CD4-positive, alpha-beta T cell treated with Interleukin-12 subunit alpha and Interleukin-12 subunit beta, for 1 hour (primary cell): Measurements from ENCODE around the gene CCDC88A.
"Not testable (repeated sequence)": the region's sequence is repeated elsewhere in the genome, so short reads cannot be mapped to it uniquely, and the experiment has no call there.

Experiments used
- DNase-seq: peaks from one replicate; pipeline ENCODE4 v3.0.0-alpha.2; 2020

Gene CCDC88A

DNA sequence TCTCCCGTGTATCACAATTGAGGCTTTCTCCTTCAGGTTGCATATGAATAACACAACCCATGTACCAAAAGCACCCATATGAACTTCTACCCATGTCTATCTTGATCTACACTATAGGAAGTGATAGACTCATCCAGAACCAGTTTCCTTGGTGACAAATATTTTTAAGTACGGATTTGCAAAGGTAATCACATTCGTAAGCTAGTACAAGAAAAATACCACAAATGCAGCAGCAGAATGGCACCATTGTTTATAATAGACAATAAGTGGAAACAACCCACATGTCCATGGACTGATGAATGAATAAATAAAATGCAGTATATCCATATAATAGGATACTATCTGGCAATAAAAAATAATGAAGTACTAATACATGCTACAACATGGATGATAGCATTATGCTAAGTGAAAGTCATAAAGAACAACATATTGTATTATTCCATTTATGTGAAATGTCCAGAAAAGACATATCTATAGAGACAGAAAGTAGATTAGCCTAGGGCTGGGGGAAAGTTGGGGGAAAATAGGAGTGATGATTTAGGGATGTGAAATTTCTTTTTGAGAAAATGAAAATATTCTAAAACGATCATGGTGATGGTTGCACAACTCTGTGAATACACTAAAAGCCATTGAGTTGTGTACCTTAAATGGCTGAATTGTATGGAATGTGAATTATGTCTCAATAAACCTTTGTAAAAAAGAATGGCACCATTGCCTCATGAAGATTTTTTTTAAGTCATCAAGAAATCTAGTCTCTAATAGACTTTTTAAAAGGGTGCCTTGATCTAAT is 3.4 kb upstream of the CCDC88A start:
- DNase-seq: no peak

DNA sequence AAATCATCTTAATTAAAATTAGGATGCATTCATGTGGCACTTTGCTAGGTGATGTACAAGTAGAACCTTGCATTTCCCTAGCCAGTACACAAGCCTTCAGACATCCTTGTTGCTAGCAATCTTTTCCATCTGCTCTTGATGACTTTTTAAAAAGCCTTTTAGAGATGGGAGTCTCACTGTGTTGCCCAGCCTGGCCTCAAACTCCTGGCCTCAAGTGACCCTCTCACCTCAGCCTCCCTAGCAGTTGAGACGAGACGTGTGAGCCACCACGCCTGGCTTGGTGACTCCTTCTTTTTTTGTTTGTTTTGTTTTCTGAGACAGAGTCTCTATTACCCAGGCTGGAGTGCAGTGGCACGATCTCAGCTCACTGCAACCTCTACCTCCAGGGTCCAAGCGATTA is 1.7 kb upstream of the CCDC88A start:
- DNase-seq: no peak

DNA sequence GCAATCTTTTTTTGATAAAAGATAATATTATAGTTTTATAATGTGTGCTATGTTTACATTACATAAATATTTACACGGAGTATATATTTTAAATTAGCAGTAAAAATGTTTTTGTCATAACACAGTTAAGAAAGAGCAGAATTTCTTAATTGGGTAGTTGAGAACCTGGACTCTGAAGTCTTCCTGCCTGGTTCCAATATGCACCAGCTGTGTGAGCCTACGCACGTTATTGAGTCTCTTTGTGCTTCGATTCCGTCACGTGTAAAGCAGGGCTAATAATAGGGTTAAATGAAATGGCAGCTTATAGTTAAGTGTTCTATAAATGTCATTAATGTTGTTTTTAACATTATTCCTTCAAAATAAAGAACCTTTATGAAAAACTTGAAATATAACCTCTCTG is 1.2 kb upstream of the CCDC88A start:
- DNase-seq: no peak

DNA sequence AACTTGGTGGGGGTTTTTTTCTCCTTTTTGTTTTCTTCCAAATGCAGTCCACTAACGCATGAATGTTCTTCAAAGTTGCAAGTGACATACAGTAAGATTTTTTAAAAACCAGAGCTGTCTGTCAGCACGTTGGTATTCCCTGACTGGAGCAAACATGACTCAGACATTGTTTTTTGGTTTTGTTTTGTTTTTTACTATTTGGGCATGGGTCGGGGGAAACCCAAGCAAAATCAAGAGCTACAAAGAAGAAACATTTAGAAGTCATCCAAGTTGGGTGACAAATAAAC is 726 bp upstream of the CCDC88A start:
- no peak for DNase-seq

DNA sequence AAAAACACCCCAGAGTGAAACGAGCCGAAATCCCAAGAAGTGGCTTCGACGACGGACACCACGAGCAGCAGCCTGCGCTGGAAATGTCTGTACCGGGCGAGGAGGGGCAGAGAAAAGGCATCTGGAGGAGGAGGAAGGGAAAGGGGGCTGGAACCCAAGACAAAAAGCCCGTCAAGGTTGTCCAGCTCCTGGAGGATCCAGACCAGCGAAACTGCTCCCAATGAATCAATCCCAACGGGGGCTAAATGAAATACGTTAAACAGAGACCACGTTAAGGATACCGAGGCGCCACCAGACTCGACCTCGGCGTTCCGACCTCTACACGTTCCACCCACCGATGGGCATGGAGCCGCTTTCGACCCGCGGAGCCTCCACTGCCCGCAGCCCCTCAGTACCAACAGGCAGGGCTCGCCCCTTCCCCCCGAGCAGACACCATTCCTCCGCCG is 400 bp downstream of the CCDC88A start:
- DNase-seq: no peak

DNA sequence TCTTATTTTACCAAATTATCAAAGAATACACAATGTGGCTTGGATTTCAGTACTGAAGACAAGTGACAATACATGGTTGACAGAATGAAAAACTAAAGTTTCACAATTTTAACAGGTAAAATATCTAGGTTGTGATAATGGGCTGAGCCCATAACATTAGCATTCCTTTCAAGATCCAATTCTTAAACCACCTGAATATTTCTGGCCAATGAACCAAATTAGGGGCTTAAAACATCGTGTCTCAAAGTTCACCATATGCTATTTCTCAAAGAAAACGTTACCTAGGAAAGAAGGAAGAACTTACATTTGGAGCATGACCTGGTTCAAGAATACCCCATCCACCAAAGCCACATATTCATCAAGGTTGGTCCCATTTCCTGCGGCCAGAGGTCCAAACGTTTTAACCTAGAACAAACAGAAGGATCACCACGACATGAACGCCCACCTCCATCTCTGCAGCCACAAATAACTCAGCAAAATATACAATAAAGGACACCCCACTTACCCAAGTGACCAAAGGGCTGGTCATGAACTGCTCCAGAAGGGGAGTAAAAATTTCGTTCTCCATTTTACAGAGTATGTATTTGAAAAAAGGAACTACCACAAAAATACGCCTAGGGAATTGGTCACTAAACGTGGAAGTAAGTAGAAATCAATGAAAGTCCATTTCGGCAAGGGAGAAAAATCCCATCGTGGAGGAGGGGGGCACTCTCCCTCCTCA is 984 bp downstream of the CCDC88A start:
- peak; percentile 7 for DNase-seq

DNA sequence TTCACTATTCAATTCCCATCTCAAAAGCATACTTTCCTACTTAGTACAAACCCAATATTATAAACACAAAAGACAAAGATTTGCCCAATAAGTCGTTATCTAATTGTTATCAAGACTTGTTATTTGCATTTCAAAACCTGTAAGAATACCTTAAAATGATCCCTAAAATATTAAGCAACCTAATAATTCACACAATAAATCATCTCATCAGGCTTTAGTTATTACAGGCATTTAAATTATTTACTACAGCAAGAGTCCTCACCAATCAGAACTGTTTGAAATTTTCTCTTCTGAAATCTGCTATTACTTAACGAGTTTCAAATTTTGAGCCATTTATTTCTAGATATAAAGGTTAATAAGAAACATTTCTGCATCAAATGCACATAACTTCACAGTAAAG is 1.6 kb downstream of the CCDC88A start:
- DNase-seq: no peak

DNA sequence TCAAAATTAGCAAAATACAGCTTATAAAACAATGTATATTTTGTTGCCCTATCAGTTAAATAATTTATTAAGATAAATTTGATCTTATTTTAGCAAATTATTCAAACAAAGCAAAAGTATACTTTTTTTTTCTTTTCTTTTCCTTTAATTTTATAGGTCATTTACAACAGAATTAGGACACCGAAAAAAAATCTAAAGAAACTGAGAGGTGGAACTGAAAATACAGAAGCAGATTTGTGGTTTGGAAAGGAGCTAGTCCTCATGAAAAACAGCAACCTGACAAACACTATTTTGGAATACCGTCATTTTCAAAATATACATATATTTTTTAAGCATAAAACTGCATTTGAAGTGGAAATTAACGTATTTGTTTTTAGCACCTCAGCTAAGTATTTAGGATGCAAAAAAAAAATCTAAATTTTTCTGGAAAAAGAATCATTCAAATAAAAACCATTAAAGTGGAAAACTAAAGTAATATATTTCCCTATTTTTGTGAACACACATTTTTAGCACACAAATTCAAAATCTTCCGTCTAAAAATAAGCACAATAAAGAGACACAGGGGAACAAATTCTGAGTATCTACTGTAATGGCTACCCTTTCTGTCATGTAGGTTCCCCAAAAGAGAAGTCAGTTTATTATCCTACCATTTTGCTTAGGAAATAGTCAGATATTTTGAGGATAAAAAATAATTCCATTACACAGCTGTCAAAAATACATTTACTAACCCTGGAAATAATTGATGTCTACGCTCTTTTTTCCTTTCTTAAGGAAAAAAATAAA is 2.7 kb downstream of the CCDC88A start:
- DNase-seq: no peak

DNA sequence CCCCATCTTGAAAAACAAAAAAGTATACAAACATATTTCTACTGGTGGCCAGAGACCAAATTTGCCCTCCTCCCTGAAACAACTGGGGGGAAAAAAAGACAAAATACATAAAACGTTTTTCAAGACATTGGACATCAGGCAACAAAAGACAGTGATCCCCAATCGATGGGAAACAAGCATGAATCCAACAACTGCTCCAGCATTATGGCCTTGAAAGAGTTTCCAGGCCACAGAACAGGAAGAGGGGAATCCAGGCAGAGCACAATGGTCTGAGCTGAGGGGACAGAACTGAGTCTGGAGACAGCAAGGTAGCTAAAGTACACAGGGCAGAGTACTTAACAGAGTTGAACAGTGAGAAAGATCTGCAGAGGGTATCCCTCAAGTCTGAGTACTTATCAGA is 4.4 kb downstream of the CCDC88A start:
- no peak for DNase-seq

DNA sequence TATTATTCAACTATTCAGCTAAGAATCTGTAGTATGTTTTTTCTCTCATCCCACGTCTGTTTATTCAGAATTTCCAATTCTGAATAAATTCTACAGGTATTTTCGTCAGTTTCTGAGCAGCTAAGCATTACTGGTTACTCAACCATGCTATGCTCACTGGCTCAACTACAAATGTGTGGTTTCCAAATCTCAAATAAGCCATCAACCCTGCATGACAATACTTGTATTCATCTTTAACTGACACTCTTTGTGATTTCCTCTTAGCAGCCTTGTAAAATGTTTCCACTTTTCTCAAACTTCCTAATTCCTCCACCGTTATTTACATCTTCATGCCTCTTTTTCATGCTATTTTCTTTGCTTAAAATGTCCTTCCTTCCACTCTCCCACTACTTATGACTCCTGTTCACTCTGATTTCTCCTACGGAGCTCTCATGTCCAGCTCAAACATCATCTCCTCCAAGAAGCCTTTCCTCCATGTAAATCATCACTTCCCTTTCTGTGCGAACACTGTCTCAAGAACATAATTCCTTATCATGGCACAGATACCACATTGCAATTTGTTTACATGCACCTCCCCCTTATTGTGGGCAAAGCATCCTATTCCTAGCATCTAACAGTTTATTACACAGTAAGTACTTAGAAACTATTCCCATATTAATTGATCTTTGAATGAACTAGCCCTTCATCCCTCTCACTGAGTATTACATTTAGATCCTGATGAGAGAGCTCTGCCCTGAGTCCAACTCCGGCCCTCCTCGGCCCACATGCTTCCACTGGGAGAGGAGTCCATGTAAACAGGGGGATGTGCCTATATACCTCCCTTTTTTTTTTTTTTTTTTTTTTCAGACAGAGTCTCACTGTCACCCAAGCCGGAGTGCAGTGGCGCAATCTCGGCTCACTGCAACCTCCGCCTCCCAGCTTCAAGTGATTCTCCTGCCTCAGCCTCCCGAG is 10.5 kb downstream of the CCDC88A start:
- DNase-seq: no peak

DNA sequence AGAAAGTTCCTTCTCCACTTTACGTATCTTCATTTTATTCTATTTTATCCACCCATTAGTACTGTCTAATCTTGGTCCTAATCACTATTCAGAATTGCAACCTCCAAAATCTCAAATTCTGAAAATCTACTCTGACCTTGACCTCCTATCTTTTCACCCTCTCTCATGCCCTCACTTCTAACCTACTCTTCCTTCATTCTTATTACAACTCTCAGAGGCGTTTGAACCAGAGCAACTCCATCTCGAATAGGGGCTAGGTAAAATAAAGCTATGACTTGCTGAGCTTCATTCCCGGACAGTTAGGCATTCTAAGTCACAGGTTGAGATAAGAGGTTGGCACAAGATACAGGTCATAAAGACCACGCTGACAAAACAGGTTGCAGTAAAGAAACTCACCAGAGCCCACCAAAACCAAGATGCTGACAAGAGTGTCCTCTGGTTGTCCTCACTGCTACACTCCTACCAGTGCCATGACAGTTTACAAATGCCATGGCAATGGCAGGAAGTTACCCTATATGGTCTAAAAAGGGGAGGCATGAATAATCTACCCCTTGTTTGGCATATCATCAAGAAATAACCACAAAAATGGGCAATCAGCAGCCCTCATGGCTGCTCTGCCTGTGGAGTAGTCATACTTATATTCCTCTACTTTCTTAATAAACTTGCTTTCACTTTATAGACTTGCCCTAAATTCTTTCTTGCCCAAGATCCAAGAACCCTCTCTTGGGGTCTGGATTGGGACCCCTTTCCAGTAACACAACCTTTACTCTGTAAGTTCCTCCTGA is 11.4 kb downstream of the CCDC88A start:
- DNase-seq: no peak

DNA sequence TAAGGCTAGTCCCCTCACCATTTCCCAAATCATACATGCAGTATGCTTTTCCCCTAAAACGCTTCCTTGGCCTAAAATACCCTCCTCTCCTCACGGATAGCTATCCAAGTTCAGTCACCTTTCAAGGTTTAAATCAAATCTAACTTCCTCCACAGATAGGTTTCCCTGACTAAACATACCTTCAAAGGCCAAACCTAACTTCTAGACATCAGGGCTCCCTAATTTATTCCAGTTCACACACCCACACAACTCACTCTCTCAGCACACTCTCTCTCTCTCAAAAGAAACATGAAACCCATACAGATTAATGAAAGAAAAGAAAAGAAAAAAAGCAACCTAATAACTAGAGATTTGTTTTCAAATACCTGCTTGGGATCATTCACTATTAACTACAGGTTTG is 14.5 kb downstream of the CCDC88A start:
- no peak for DNase-seq

DNA sequence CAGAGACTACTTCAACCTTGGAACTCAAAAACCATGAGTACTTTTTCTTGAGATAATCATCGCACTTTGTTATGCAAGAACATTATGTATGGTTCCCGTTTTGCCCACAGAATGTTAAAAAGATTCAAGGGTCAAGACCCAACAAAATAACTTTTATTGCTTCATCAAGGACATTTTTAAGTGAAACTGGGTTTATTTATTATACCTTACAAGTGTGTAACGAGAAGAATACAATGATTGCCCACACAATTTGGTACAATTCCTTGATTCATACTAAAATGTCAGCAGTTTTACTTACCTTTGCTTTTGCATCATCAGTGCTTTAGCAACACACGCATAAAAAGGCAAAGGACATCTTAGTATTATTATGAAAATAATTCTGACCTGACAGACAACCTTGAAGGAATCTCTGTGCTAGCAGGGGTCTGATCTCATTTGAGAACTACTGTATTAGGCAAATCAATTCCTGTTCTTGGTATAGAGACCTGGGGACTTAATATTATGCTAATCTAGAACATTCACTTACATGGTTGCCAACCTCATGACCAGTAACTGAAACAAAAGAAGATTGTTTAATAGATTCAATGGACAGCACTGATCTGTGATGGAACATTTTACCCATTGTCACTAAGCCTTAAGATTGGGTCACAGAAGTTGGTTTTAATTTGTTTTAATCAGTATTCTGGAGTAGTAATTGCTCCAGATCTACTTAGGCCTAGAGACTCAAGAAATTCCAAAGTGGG is 16.2 kb downstream of the CCDC88A start:
- no peak for DNase-seq

DNA sequence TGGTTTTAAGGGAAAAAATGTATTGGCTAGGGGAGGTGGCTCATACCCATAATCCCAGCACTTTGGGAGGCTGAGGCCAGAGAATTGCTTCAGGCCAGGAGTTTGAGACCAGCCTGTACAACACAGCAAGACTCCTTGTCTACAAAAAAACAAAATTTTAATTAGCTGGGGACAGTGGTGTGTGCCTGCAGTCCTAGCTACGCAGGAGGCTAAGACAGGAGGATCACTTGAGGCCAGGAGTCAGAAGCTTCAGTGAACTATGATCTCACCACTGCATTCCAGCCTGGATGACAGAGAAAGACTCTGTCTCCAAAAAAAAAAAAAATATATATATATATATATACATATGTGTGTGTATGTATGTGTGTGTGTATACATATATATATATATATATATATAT is 18.5 kb downstream of the CCDC88A start:
- DNase-seq: no peak

DNA sequence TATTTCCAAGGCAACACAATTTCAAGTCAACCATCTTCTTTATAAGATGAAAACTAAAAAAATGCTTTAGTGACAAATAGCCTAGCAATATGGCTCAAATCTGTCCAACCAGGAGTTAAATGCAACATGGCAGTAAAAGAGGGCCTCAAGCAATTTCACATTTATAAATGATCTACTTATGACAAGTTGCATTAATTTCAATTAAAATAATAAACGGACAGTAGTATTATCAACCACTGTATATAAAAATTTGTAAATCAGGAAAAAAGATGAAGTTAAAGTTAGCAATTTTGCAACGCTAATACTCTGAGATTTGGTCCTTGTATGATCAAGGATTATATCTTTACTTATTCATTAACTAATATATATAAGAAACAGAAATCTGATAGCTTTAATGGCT is 19.3 kb downstream of the CCDC88A start:
- no peak for DNase-seq

DNA sequence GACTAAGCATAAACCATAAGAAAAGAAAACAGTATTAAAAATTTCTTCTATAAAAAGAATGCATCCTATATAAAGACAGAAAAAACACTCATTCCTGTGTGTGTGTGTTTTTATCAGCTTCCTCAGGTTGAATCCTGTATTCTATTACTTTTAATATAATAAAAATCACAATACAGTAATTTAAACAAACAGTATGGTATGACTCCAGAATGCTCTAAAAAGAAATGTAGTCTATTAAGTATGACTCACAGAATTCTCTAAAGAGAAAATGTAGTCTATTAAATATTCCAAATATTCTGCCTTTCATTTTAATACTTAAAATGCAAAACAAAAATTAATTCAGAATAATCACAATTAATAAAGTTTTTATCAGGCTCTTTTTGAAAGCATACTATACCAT is 19.8 kb downstream of the CCDC88A start:
- DNase-seq: no peak

DNA sequence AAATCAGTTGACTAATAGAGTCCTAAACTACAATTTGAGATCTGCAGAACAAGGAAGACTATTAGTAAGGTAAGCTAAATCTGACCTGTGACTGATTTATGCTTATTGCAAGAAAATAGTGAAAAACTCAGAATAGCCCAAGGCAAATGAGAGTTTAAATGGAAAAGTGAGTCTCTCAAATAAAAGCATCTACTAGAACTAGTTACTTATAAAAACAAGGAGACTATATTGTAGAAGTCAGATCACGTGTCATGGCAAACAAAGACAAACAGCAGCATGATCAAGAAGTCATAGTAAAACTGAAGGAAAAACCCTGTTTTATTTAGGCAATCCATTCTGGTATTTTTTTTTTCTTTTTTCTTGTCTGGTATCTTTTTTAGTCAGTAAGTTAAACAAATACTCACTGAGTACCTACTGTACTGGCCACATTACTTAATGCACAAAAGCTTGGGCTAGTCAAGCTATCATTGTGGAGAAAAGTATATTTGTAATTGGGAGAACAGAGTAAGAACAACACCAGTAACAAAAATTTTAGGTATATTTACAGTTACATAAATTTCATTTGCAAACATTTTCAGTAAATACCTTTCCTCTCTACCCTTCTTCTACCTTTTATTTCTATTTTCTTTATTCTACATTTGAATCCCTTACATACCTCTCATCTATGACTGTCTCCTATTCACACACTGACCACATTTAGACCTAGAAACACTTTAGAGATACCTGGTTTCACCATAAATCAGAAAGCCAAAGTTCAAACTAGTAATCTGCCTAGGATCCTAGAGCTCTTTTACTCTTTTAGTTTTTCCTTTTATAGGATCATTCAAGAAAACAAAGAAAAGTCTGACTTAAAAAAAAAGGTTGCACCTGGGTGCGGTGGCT is 23.7 kb downstream of the CCDC88A start:
- DNase-seq: no peak

DNA sequence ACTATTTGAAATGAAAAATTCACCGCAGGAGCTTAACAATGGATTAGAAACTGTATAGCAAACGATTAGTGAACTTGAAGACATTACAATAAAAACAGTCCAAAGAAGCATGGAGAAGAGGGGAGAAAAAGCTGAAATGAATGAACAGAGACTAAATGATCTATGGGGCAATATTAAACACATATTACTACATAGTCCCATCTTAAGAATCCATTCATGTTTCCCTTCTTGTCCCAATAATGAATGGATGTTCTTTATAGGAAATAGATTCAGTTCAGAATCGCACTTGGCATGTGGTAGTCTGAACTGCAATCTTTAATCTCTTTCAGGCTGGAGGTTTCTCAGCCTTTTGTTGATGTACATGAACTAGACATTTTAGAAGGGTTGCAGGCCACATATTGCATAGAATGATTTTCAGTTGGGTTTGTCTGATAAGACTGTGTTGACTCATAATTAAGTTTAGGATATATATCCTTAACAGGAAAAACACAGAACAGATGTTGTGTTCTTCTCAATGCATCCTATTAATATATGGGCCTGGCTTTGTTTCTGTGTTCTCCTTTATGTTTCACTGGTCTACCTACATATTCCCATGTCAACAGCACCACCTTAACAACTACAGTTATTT is 27.9 kb downstream of the CCDC88A start:
- DNase-seq: no peak

DNA sequence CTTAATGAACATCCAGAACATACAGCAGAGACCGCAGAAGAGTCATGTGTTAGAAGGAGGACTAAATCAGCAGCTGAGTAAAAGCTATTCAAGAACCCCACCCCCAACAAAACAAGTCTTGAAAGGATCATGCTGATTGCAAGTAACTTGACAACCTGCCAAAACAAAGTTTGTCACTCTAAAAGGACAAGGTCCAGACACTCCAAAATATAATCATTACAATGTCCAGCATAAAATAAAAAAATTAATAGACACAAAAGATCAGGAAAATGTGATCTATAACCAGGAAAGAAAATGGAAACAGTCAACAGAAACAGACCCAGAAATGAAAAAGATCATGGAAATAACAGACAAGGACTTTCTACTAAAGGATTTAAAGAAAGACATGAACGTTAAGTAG is 28.5 kb downstream of the CCDC88A start:
- no peak for DNase-seq

DNA sequence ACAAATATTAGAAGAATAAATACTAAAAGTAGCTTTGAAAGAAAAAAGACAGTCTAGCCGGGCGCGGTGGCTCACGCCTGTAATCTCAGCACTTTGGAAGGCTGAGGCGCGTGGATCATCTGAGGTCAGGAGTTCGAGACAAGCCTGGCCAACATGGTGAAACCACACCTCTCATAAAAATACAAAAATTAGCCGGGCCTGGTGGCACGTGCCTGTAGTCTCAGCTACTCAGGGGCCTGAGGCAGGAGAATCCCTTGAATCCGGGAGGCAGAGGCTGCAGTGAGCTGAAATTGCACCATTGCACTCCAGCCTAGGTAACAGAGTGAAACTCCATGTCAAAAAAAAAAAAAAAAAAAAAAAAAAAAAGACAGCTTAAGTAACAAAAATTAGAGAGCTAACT is 34.1 kb downstream of the CCDC88A start:
- not testable (repeated sequence) for DNase-seq
